Testis (tissue), 2 donors: ENCODE results near the gene SDS.

Experiments
- POLR2A ChIP-seq: fragments of 450-650 bp; IDR thresholded peaks from one replicate; pipeline ENCODE4 v1.6.1; 2017; ENCODE audit warnings: antibody characterized with exemption, mild to moderate bottlenecking, moderate library complexity
- TF ChIP-seq, protein P1 (sequence below), 3 experiments: fragments of 450-650 bp in 2 of 3; fragments of 200-600 bp in 1 of 3; sonication (generic) in 1 of 3; IDR thresholded peaks; one replicate each; pipeline ENCODE4 v1.5.1; 2016 to 2019; ENCODE audit warnings: antibody characterized with exemption in 3 of 3, mild to moderate bottlenecking in 2 of 3, moderate library complexity in 1 of 3

DNA sequence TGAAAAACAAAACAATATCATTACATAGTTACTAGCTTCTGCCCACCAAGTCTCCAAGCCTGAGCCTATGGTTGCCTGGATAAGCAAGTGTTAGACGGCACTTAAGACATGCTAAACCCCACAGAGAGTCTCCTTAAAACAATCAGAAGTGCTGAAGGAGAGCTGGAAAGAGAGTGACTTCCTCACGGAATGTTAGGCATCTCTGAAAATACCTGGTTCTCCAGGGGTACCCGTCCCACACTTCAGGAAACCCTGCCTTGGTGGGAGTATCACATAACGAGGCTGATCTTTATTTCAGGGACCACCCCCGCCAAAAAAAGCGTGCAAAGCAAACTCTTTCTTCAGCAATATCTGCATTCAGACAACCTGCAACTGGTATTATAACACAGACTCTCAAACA is 49.6 kb upstream of the SDS start:
- TF ChIP-seq, protein P1, sequence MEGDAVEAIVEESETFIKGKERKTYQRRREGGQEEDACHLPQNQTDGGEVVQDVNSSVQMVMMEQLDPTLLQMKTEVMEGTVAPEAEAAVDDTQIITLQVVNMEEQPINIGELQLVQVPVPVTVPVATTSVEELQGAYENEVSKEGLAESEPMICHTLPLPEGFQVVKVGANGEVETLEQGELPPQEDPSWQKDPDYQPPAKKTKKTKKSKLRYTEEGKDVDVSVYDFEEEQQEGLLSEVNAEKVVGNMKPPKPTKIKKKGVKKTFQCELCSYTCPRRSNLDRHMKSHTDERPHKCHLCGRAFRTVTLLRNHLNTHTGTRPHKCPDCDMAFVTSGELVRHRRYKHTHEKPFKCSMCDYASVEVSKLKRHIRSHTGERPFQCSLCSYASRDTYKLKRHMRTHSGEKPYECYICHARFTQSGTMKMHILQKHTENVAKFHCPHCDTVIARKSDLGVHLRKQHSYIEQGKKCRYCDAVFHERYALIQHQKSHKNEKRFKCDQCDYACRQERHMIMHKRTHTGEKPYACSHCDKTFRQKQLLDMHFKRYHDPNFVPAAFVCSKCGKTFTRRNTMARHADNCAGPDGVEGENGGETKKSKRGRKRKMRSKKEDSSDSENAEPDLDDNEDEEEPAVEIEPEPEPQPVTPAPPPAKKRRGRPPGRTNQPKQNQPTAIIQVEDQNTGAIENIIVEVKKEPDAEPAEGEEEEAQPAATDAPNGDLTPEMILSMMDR (IDR thresholded peaks at IDR 0.05) = no peak
- no peak for TF ChIP-seq POLR2A
